ENCODE measurements around the gene MLLT10.

GRCh38 chr10:21513405-21513788, 20.6 kb upstream of the MLLT10 start:
- TF ChIP-seq EZH2 (IDR thresholded peaks at IDR 0.05) (no peak), POLR2AphosphoS5 (IDR thresholded peaks at IDR 0.05; ENCODE audit: borderline replicate concordance, low read depth, low read length) (no peak)
